Motor neuron (in vitro differentiated cells): ENCODE data around the gene VDAC2. TPM values are rescaled to one million over a fixed set of nuclear protein-coding genes. Genes with fewer than 3 reads are reported as not detected.

Experiments used
- ATAC-seq, 8 experiments: fragments of 200-7000 bp; cut with Tn5 transposase; replicated peaks in 6 of 8; 2 replicates each; pipeline ENCODE4 v1.8.0; 2021; ENCODE audit warnings: mild to moderate bottlenecking in 8 of 8, moderate library complexity in 8 of 8
- H3K27ac ChIP-seq, 2 donors: fragments of 250-450 bp; sonication (Bioruptor Pico); 2 replicates each; pipeline ENCODE4 v1.9.0; 2021; ENCODE audit warnings: antibody characterized with exemption in 2 of 2, mild to moderate bottlenecking in 2 of 2, moderate library complexity in 1 of 2
- H3K4me1 ChIP-seq, 2 donors: fragments of 250-450 bp; sonication (Bioruptor Pico); replicated peaks in 1 of 2; 2 replicates each; pipeline ENCODE4 v1.6.1; 2021; ENCODE audit warnings: antibody characterized with exemption in 2 of 2, mild to moderate bottlenecking in 2 of 2, moderate library complexity in 1 of 2
- H3K4me3 ChIP-seq, 5 donors: fragments of 250-450 bp; sonication (Bioruptor Pico); 2 replicates each; pipeline ENCODE4 v1.9.0; 2021; ENCODE audit warnings: antibody characterized with exemption in 5 of 5, mild to moderate bottlenecking in 5 of 5, moderate library complexity in 4 of 5
- WGBS, 10 experiments: fragments of 450-650 bp; shearing (Covaris generic); methylation state at CpG; one replicate each; pipeline ENCODE4 v1.0.0; 2022; 5-methylcytosine and 5-hydroxymethylcytosine counted together
- in situ Hi-C, 9 experiments: fragments of 400-800 bp; cut with MboI; loops; one replicate each; pipeline ENCODE4 v1.15.0; 2021; ENCODE audit warnings: low sequenced_read_pairs in 9 of 9, low pct_unique_long_range_greater_than_20kb in 2 of 9; ENCODE audit not compliant: unreplicated experiment in 9 of 9
- total RNA-seq, 8 experiments: library from RNA; unstranded; fragments of 300-600 nt; gene quantifications; 2 replicates each; pipeline versions ENCODE4 v1.2.3 to v1.2.4, GENCODE V29; 2022

The VDAC2 gene
- total RNA-seq, 8 experiments from 2014 or later = 198 to 262 (median 230) TPM

- in situ Hi-C loops = loop anchor here in 1 of 9 experiments (25.0 kb wide), 1 partner anchor 989 kb away; no protein-coding TSS in a partner anchor
- no peaks in the 10 kb centered on the region for H3K4me1 ChIP-seq
- H3K4me3 ChIP-seq = no peak overlapping the region
- ATAC-seq = no peak
- WGBS, 10 experiments = 0 to 100% (median 58%) methylated on average over 1 to 2 of the region's 2 CpGs; no CpG with 5 or more reads in 4 of the 10 experiments
- H3K27ac ChIP-seq = no peak overlapping the region
Measured at GRCh38 chr10:75226095-75226494, 15.5 kb downstream of the VDAC2 start.

GRCh38 chr10:75226656-75227055, 16.1 kb downstream of the VDAC2 start:
- H3K27ac ChIP-seq = no peak overlapping the region
- WGBS, 10 experiments = 52 to 93% (median 63%) methylated on average over 1 to 4 of the region's 5 CpGs; no CpG with 5 or more reads in 5 of the 10 experiments
- no peak overlapping the region for H3K4me3 ChIP-seq
- no peak for ATAC-seq
- in situ Hi-C loops = loop anchor here in 1 of 9 experiments (25.0 kb wide), 1 partner anchor 989 kb away; no protein-coding TSS in a partner anchor
- no peaks in the 10 kb centered on the region for H3K4me1 ChIP-seq

GRCh38 chr10:75228278-75228677, 17.7 kb downstream of the VDAC2 start:
- H3K27ac ChIP-seq = no peak overlapping the region
- WGBS, 10 experiments = 83 to 100% (median 100%) methylated on average over 1 to 2 of the region's 3 CpGs; no CpG with 5 or more reads in 4 of the 10 experiments
- H3K4me3 ChIP-seq = no peak overlapping the region
- H3K4me1 ChIP-seq = no peaks in the 10 kb centered on the region
- in situ Hi-C loops = loop anchor here in 1 of 9 experiments (25.0 kb wide), 1 partner anchor 991 kb away; no protein-coding TSS in a partner anchor
- no peak for ATAC-seq

- Histone ChIP-seq H3K4me1 (peaks cover 0 to 2% of the 10 kb centered on the region in 2 donors), H3K27ac (no peak overlapping the region), H3K4me3 (no peak overlapping the region)
- in situ Hi-C loops = loop anchor here in 1 of 9 experiments (25.0 kb wide), 1 partner anchor 992 kb away; no protein-coding TSS in a partner anchor
- 27 to 96% (median 69%) methylated on average over 1 to 4 of the region's 4 CpGs; no CpG with 5 or more reads in 2 of the 10 experiments for WGBS, 10 experiments
- ATAC-seq = no peak
Measured at GRCh38 chr10:75228834-75229233, 18.2 kb downstream of the VDAC2 start.

- 52 to 100% (median 100%) methylated on average over 1 to 3 of the region's 3 CpGs; no CpG with 5 or more reads in 1 of the 10 experiments for WGBS, 10 experiments
- in situ Hi-C loops = loop anchor here in 1 of 9 experiments (25.0 kb wide), 1 partner anchor 993 kb away; no protein-coding TSS in a partner anchor
- ATAC-seq = no peak
- peaks cover 0 to 2% of the 10 kb centered on the region in 2 donors for H3K4me1 ChIP-seq
- no peak overlapping the region for H3K4me3 ChIP-seq
- no peak overlapping the region for H3K27ac ChIP-seq
Measured at GRCh38 chr10:75229971-75230370, 19.4 kb downstream of the VDAC2 start.

GRCh38 chr10:75230600-75231038, 20.0 kb downstream of the VDAC2 start:
- H3K4me1 ChIP-seq = peaks cover 0 to 2% of the 10 kb centered on the region in 2 donors
- peak in 7 of 8 experiments; percentile 4 to 36 (median 17) for ATAC-seq
- WGBS, 10 experiments = 0 to 29% (median 6%) methylated on average over 1 to 4 of the region's 5 CpGs; no CpG with 5 or more reads in 3 of the 10 experiments
- no peak overlapping the region for H3K4me3 ChIP-seq
- no peak overlapping the region for H3K27ac ChIP-seq
- in situ Hi-C loops = loop anchor here in 1 of 9 experiments (25.0 kb wide), 1 partner anchor 993 kb away; no protein-coding TSS in a partner anchor

- in situ Hi-C loops = loop anchor here in 1 of 9 experiments (25.0 kb wide), 1 partner anchor 995 kb away; no protein-coding TSS in a partner anchor
- ATAC-seq = no peak
Measured at GRCh38 chr10:75231672-75232581, 21.3 kb downstream of the VDAC2 start.

GRCh38 chr10:75233444-75234016, 22.9 kb downstream of the VDAC2 start:
- in situ Hi-C loops = loop anchor here in 1 of 9 experiments (25.0 kb wide), 1 partner anchor 996 kb away; no protein-coding TSS in a partner anchor
- WGBS, 10 experiments = 0 to 100% (median 47%) methylated on average over 1 to 5 of the region's 14 CpGs; no CpG with 5 or more reads in 4 of the 10 experiments
- H3K4me1 ChIP-seq = peaks cover 5 to 6% of the 10 kb centered on the region in 2 donors
- H3K27ac ChIP-seq = peak overlapping the region; percentile 44 to 53
- ATAC-seq = peak in 1 of 8 experiments; percentile 1
- H3K4me3 ChIP-seq = peak overlapping the region in 3 of 5 donors; percentile 39 to 49 (median 46)

More at GRCh38 chr10:75231672-75232581, 21.3 kb downstream of the VDAC2 start:
- peaks cover 0 to 6% of the 10 kb centered on the region in 2 donors for H3K4me1 ChIP-seq
- H3K27ac ChIP-seq = no peak overlapping the region
- WGBS, 10 experiments = 50 to 100% (median 93%) methylated on average over 1 to 4 of the region's 4 CpGs; no CpG with 5 or more reads in 2 of the 10 experiments
- H3K4me3 ChIP-seq = no peak overlapping the region

GRCh38 chr10:75234017-75234682, 23.6 kb downstream of the VDAC2 start:
- peak overlapping the region; percentile 35 to 49 (median 41) for H3K4me3 ChIP-seq
- H3K27ac ChIP-seq = peak overlapping the region; percentile 45 to 53
- WGBS, 10 experiments = 0 to 83% (median 70%) methylated on average over 1 to 2 of the region's 48 CpGs; no CpG with 5 or more reads in 7 of the 10 experiments
- H3K4me1 ChIP-seq = peaks cover 6 to 11% of the 10 kb centered on the region in 2 donors
- in situ Hi-C loops = loop anchor here in 1 of 9 experiments (25.0 kb wide), 1 partner anchor 997 kb away; no protein-coding TSS in a partner anchor
- ATAC-seq = peak; percentile 14 to 64 (median 42)

GRCh38 chr10:75234683-75235374, 24.2 kb downstream of the VDAC2 start:
- peak; percentile 0 to 29 (median 10) for ATAC-seq
- in situ Hi-C loops = loop anchor here in 1 of 9 experiments (25.0 kb wide), 1 partner anchor 998 kb away; no protein-coding TSS in a partner anchor
- 0 to 20% (median 4%) methylated on average over 1 to 7 of the region's 62 CpGs; no CpG with 5 or more reads in 6 of the 10 experiments for WGBS, 10 experiments
- Histone ChIP-seq H3K27ac (peak overlapping the region; percentile 30 to 45), H3K4me3 (peak overlapping the region; percentile 35 to 49 (median 41)), H3K4me1 (peaks cover 6 to 15% of the 10 kb centered on the region in 2 donors)

GRCh38 chr10:75235375-75236177, 25.0 kb downstream of the VDAC2 start, which contains the start of gene COMTD1:
COMTD1 (minus strand) TSS chr10:75235957; CDS start chr10:75235928, 29 bp downstream.
- Histone ChIP-seq H3K4me1 (peaks cover 6 to 15% of the 10 kb centered on the region in 2 donors), H3K4me3 (peak within 1 kb of the TSS; percentile 35 to 49 (median 41)), H3K27ac (peak within 1 kb of the TSS; percentile 30 to 45)
- ATAC-seq = peak; percentile 44 to 82 (median 76)
- WGBS, 10 experiments = 0 to 4% (median 0%) methylated on average over 1 to 14 of the region's 76 CpGs; no CpG with 5 or more reads in 5 of the 10 experiments
- in situ Hi-C loops = loop anchor here in 1 of 9 experiments (25.0 kb wide), 1 partner anchor 998 kb away; no protein-coding TSS in a partner anchor
